Naive thymus-derived CD8-positive, alpha-beta T cell (primary cell): ENCODE data around the gene ACBD6. TPM values are rescaled to one million over a fixed set of nuclear protein-coding genes. Genes with fewer than 3 reads are reported as not detected.
"Not testable (repeated sequence)": the region's sequence is repeated elsewhere in the genome, so short reads cannot be mapped to it uniquely, and the experiment has no call there.

Source experiments
- ATAC-seq, 2 donors: fragments of 150-1000 bp; cut with Tn5 transposase in 1 of 2; sonication (Bioruptor Pico), chemical (Tn5 transposase) in 1 of 2; 1 replicate in 1 of 2; 2 replicates in 1 of 2; pipeline ENCODE4 v1.10.0; 2021; ENCODE audit warnings: mild to moderate bottlenecking in 2 of 2, moderate library complexity in 2 of 2
- POLR2A ChIA-PET: fragments of 350-600 bp; sonication (Branson Sonifier 250); formaldehyde crosslinking; loops from one replicate; lab custom pipeline; 2021; ENCODE audit warnings: antibody characterized with exemption; lab: Charles Lee
- DNase-seq, 10 donors: peaks; one replicate each; pipeline versions ENCODE4 v3.0.0 to v3.0.0-alpha.2; 2020 to 2022
- H3K27ac Mint-ChIP-seq, 10 donors: one replicate each; pipeline ENCODE4 v1.8.0; 2020 to 2022; ENCODE audit warnings: mild to moderate bottlenecking in 10 of 10, mixed read lengths in 10 of 10, moderate library complexity in 4 of 10, inconsistent platforms in 1 of 10
- H3K27me3 Mint-ChIP-seq, 5 donors: one replicate each; pipeline ENCODE4 v1.8.0; 2021 to 2022; ENCODE audit warnings: mixed read lengths in 5 of 5
- H3K36me3 Mint-ChIP-seq, 3 donors: one replicate each; pipeline ENCODE4 v1.8.0; 2020 to 2022; ENCODE audit warnings: mixed read lengths in 3 of 3, mild to moderate bottlenecking in 2 of 3, inconsistent platforms in 1 of 3
- H3K4me1 Mint-ChIP-seq, 4 donors: one replicate each; pipeline ENCODE4 v1.8.0; 2021 to 2022; ENCODE audit warnings: mixed read lengths in 4 of 4
- H3K4me3 Mint-ChIP-seq, 10 donors: one replicate each; pipeline ENCODE4 v1.8.0; 2020 to 2022; ENCODE audit warnings: mild to moderate bottlenecking in 10 of 10, mixed read lengths in 10 of 10, moderate library complexity in 6 of 10, inconsistent platforms in 1 of 10
- H3K9me3 Mint-ChIP-seq, 9 donors: one replicate each; pipeline ENCODE4 v1.8.0; 2020 to 2022; ENCODE audit warnings: mixed read lengths in 9 of 9, mild to moderate bottlenecking in 3 of 9, inconsistent platforms in 1 of 9, moderate library complexity in 1 of 9
- polyA plus RNA-seq, 3 donors: library from polyadenylated mRNA; unstranded; fragments of 300-500 nt; fragmentation: Illumina TruSeq; gene quantifications; one replicate each; pipeline ENCODE4 v1.2.3, GENCODE V29; 2021
- total RNA-seq, 8 experiments: library from RNA in 2 of 8; stranded (reverse) in 2 of 8; gene quantifications; one replicate each; pipeline ENCODE4 v1.2.3 and lab custom pipeline; 2021 to 2026

The ACBD6 gene
- total and polyA plus RNA-seq, 5 experiments from 2014 or later: 45.8 to 63.6 (median 46.4) TPM

GRCh38 chr1:180468311-180468710 is 34.1 kb downstream of the ACBD6 start:
- Mint-ChIP-seq H3K27ac (no peak overlapping the region), H3K36me3 (peaks cover 43 to 59% (median 58%) of the 10 kb centered on the region in 3 donors), H3K27me3 (no peaks in the 10 kb centered on the region), H3K4me3 (no peak overlapping the region), H3K9me3 (peaks cover 11 to 28% (median 22%) of the 10 kb centered on the region in 9 donors), H3K4me1 (peaks cover 14 to 45% (median 26%) of the 10 kb centered on the region in 4 donors)
- POLR2A ChIA-PET: interaction anchor here (0.7 kb wide), 1 partner anchor 26 kb away, joined by 3 read pairs; no protein-coding TSS in a partner anchor
- no peak for DNase-seq
- no peak for ATAC-seq

GRCh38 chr1:180462102-180462501 is 40.3 kb downstream of the ACBD6 start:
- no peak overlapping the region for H3K27ac Mint-ChIP-seq
- no peaks in the 10 kb centered on the region for H3K27me3 Mint-ChIP-seq
- ATAC-seq (no peak), DNase-seq (no peak)
- H3K4me1 Mint-ChIP-seq: peaks cover 18 to 34% (median 28%) of the 10 kb centered on the region in 4 donors
- H3K36me3 Mint-ChIP-seq: peaks cover 58 to 74% (median 66%) of the 10 kb centered on the region in 3 donors
- POLR2A ChIA-PET: no interaction called here
- peaks cover 23 to 59% (median 53%) of the 10 kb centered on the region in 9 donors for H3K9me3 Mint-ChIP-seq
- H3K4me3 Mint-ChIP-seq: peak overlapping the region in 1 of 10 donors; percentile 20

- Mint-ChIP-seq H3K9me3 (peaks cover 23 to 61% (median 53%) of the 10 kb centered on the region in 9 donors), H3K4me3 (peak overlapping the region in 1 of 10 donors; percentile 48), H3K36me3 (peaks cover 63 to 78% (median 68%) of the 10 kb centered on the region in 3 donors), H3K4me1 (peaks cover 18 to 34% (median 28%) of the 10 kb centered on the region in 4 donors)
- ATAC-seq, H3K27ac Mint-ChIP-seq, H3K27me3 Mint-ChIP-seq, DNase-seq, POLR2A ChIA-PET: not testable (repeated sequence)
Measured at GRCh38 chr1:180461682-180462081, 40.7 kb downstream of the ACBD6 start.

GRCh38 chr1:180458807-180459206 is 43.6 kb downstream of the ACBD6 start:
- ATAC-seq (no peak), DNase-seq (no peak)
- peaks cover 10 to 57% (median 34%) of the 10 kb centered on the region in 9 donors for H3K9me3 Mint-ChIP-seq
- no peak overlapping the region for H3K27ac Mint-ChIP-seq
- POLR2A ChIA-PET: no interaction called here
- H3K4me3 Mint-ChIP-seq: no peak overlapping the region
- peaks cover 54 to 81% (median 59%) of the 10 kb centered on the region in 3 donors for H3K36me3 Mint-ChIP-seq
- peaks cover 15 to 23% (median 18%) of the 10 kb centered on the region in 4 donors for H3K4me1 Mint-ChIP-seq
- no peaks in the 10 kb centered on the region for H3K27me3 Mint-ChIP-seq

GRCh38 chr1:180456191-180456590 is 46.2 kb downstream of the ACBD6 start:
- no peak overlapping the region for H3K27ac Mint-ChIP-seq
- ATAC-seq (no peak), DNase-seq (no peak)
- peaks cover 11 to 18% (median 14%) of the 10 kb centered on the region in 4 donors for H3K4me1 Mint-ChIP-seq
- H3K4me3 Mint-ChIP-seq: no peak overlapping the region
- H3K36me3 Mint-ChIP-seq: peaks cover 51 to 79% (median 57%) of the 10 kb centered on the region in 3 donors
- no peaks in the 10 kb centered on the region for H3K27me3 Mint-ChIP-seq
- H3K9me3 Mint-ChIP-seq: peaks cover 6 to 55% (median 31%) of the 10 kb centered on the region in 9 donors
- POLR2A ChIA-PET: no interaction called here

GRCh38 chr1:180451504-180451903 is 50.9 kb downstream of the ACBD6 start:
- no peak for DNase-seq
- peaks cover 39 to 58% (median 53%) of the 10 kb centered on the region in 3 donors for H3K36me3 Mint-ChIP-seq
- ATAC-seq: no peak
- H3K27ac Mint-ChIP-seq: no peak overlapping the region
- H3K27me3 Mint-ChIP-seq: no peaks in the 10 kb centered on the region
- POLR2A ChIA-PET: no interaction called here
- H3K9me3 Mint-ChIP-seq: peaks cover 8 to 50% (median 25%) of the 10 kb centered on the region in 9 donors
- H3K4me3 Mint-ChIP-seq: peak overlapping the region in 1 of 10 donors; percentile 26
- H3K4me1 Mint-ChIP-seq: peaks cover 6 to 14% (median 8%) of the 10 kb centered on the region in 4 donors

- H3K9me3 Mint-ChIP-seq: peaks cover 0 to 29% (median 4%) of the 10 kb centered on the region in 9 donors
- ATAC-seq: no peak
Measured at GRCh38 chr1:180444522-180444921, 57.9 kb downstream of the ACBD6 start.

GRCh38 chr1:180440335-180440734 is 62.0 kb downstream of the ACBD6 start:
- peaks cover 33 to 56% (median 34%) of the 10 kb centered on the region in 3 donors for H3K36me3 Mint-ChIP-seq
- H3K4me3 Mint-ChIP-seq: no peak overlapping the region
- H3K27ac Mint-ChIP-seq: no peak overlapping the region
- H3K27me3 Mint-ChIP-seq: no peaks in the 10 kb centered on the region
- ATAC-seq (no peak), DNase-seq (no peak)
- H3K9me3 Mint-ChIP-seq: peaks cover 0 to 29% (median 15%) of the 10 kb centered on the region in 9 donors
- H3K4me1 Mint-ChIP-seq: peaks cover 0 to 8% (median 6%) of the 10 kb centered on the region in 4 donors
- POLR2A ChIA-PET: no interaction called here

More at GRCh38 chr1:180444522-180444921, 57.9 kb downstream of the ACBD6 start:
- H3K27ac Mint-ChIP-seq: no peak overlapping the region
- POLR2A ChIA-PET: no interaction called here
- H3K27me3 Mint-ChIP-seq: no peaks in the 10 kb centered on the region
- H3K36me3 Mint-ChIP-seq: peaks cover 15 to 24% (median 16%) of the 10 kb centered on the region in 3 donors
- no peak overlapping the region for H3K4me3 Mint-ChIP-seq
- H3K4me1 Mint-ChIP-seq: peaks cover 6 to 9% (median 7%) of the 10 kb centered on the region in 4 donors
- DNase-seq: no peak

- peaks cover 6 to 34% (median 15%) of the 10 kb centered on the region in 4 donors for H3K4me1 Mint-ChIP-seq
- no peak overlapping the region for H3K27ac Mint-ChIP-seq
- DNase-seq (no peak), ATAC-seq (no peak)
- POLR2A ChIA-PET: no interaction called here
- no peaks in the 10 kb centered on the region for H3K27me3 Mint-ChIP-seq
- peaks cover 39 to 66% (median 46%) of the 10 kb centered on the region in 3 donors for H3K36me3 Mint-ChIP-seq
- no peak overlapping the region for H3K4me3 Mint-ChIP-seq
- peaks cover 0 to 35% (median 16%) of the 10 kb centered on the region in 9 donors for H3K9me3 Mint-ChIP-seq
Measured at GRCh38 chr1:180435566-180435965, 66.8 kb downstream of the ACBD6 start.

DNA sequence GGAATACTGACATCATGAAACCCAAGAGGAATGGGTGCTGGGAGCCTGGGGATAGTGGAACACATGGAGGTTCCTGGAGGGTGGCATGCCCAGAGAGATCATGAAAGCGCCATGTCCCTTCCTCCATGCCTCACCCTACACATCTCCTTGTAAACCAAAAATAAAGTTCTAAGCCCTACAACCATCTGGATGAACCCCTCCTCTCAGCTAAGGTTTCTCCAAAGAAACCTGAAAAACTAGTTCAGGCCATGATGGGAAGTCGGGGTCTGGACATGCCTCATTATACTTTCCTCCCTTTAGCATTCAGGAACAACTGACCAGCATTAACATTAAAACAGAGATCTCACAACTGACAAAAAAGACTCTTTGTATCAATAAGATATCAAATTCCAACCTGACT is 68.5 kb downstream of the ACBD6 start:
- Mint-ChIP-seq H3K4me3 (peak overlapping the region in 1 of 10 donors; percentile 25), H3K36me3 (peaks cover 51 to 75% (median 52%) of the 10 kb centered on the region in 3 donors), H3K9me3 (peaks cover 0 to 34% (median 15%) of the 10 kb centered on the region in 9 donors), H3K27me3 (no peaks in the 10 kb centered on the region), H3K4me1 (peaks cover 6 to 39% (median 17%) of the 10 kb centered on the region in 4 donors), H3K27ac (no peak overlapping the region)
- DNase-seq: no peak
- POLR2A ChIA-PET: no interaction called here
- no peak for ATAC-seq

GRCh38 chr1:180431683-180432082 is 70.7 kb downstream of the ACBD6 start:
- H3K27me3 Mint-ChIP-seq: no peaks in the 10 kb centered on the region
- peaks cover 9 to 39% (median 18%) of the 10 kb centered on the region in 4 donors for H3K4me1 Mint-ChIP-seq
- H3K9me3 Mint-ChIP-seq: peaks cover 0 to 21% (median 8%) of the 10 kb centered on the region in 9 donors
- ATAC-seq: no peak
- H3K27ac Mint-ChIP-seq: no peak overlapping the region
- POLR2A ChIA-PET: no interaction called here
- H3K36me3 Mint-ChIP-seq: peaks cover 38 to 64% (median 42%) of the 10 kb centered on the region in 3 donors
- no peak overlapping the region for H3K4me3 Mint-ChIP-seq
- DNase-seq: no peak

- H3K4me1 Mint-ChIP-seq: peaks cover 15 to 44% (median 22%) of the 10 kb centered on the region in 4 donors
- H3K27me3 Mint-ChIP-seq: no peaks in the 10 kb centered on the region
- no peak overlapping the region for H3K4me3 Mint-ChIP-seq
- peaks cover 0 to 10% (median 0%) of the 10 kb centered on the region in 9 donors for H3K9me3 Mint-ChIP-seq
- H3K27ac Mint-ChIP-seq: peak overlapping the region in 2 of 10 donors; percentile 3 to 51
- POLR2A ChIA-PET: no interaction called here
- ATAC-seq (no peak), DNase-seq (no peak)
- peaks cover 31 to 47% (median 35%) of the 10 kb centered on the region in 3 donors for H3K36me3 Mint-ChIP-seq
Measured at GRCh38 chr1:180428782-180429695, 73.3 kb downstream of the ACBD6 start.
